Measurements from ENCODE around the gene CAAP1. TPM values are rescaled to one million over a fixed set of nuclear protein-coding genes. Genes with fewer than 3 reads are reported as not detected.

The CAAP1 gene
- polyA plus RNA-seq, 3 donors: 4.0 to 9.1 (median 8.7) TPM

- H4K20me1 ChIP-seq (ENCODE audit: insufficient read depth, low read length): no peaks in the 10 kb centered on the region
- Mint-ChIP-seq H3K27me3 (ENCODE audit: low read depth in 3 of 3) (peaks cover 0 to 3% (median 2%) of the 10 kb centered on the region in 3 donors), H3K4me1 (peaks cover 24% of the 10 kb centered on the region), H3K9me3 (peaks cover 7 to 16% (median 12%) of the 10 kb centered on the region in 7 donors), H3K27ac (peak overlapping the region; percentile 92 to 99 (median 98)), H3K36me3 (no peaks in the 10 kb centered on the region), H3K4me3 (peak overlapping the region; percentile 99 to 100)
- H2AFZ ChIP-seq (ENCODE audit: insufficient read depth, low read depth, low read length, poor library complexity, severe bottlenecking): peak overlapping the region; percentile 88
- H3K4me3 ChIP-seq (replicated peaks in 1 of 3; ENCODE audit: low read depth in 2 of 3, low read length in 3 of 3): peak overlapping the region; percentile 82 to 90 (median 87)
- H3K9me3 ChIP-seq (replicated peaks in 1 of 2; ENCODE audit: control insufficient read depth in 1 of 2, insufficient read depth in 1 of 2, low read length in 2 of 2): peaks cover 4 to 13% of the 10 kb centered on the region in 2 donors
- peak overlapping the region; percentile 81 for H3K4me2 ChIP-seq (replicated peaks; ENCODE audit: extremely low read depth, low read length, poor library complexity, severe bottlenecking)
- H3K4me1 ChIP-seq (ENCODE audit: control insufficient read depth in 1 of 2, insufficient read depth in 2 of 2, low read length in 2 of 2): peaks cover 9 to 17% of the 10 kb centered on the region in 2 donors
- WGBS (ENCODE audit: insufficient coverage): 39% methylated on average over 3 of the region's 7 CpGs
- intact Hi-C loops (cut with micrococcal nuclease): loop anchor here (5.0 kb wide), 1 partner anchor 54 kb away; the partner anchor contains the start of gene PLAA (in 2 of the 2)
- DNase-seq: no peak
- peaks cover 39% of the 10 kb centered on the region for H3K79me2 ChIP-seq (ENCODE audit: insufficient read depth, low read length)
- no peaks in the 10 kb centered on the region for H3K36me3 ChIP-seq (replicated peaks in 1 of 2; ENCODE audit: control insufficient read depth in 1 of 2, insufficient read depth in 2 of 2, low read length in 2 of 2)
- TF ChIP-seq CTCF (IDR thresholded peaks at IDR 0.05): no peak
- H3K9ac ChIP-seq (ENCODE audit: insufficient read depth, low read length, poor library complexity, severe bottlenecking): peak overlapping the region; percentile 94
- H3K27me3 ChIP-seq (ENCODE audit: control insufficient read depth in 2 of 2, insufficient read depth in 2 of 2, low read length in 2 of 2): no peaks in the 10 kb centered on the region
- H3K27ac ChIP-seq (ENCODE audit: low read depth in 1 of 2, low read length in 2 of 2): peak overlapping the region; percentile 83 to 91
Measured at GRCh38 chr9:26893030-26893676, 551 bp upstream of the CAAP1 start.

- Histone ChIP-seq H2AFZ (ENCODE audit: insufficient read depth, low read depth, low read length, poor library complexity, severe bottlenecking) (peak overlapping the region; percentile 88), H3K9ac (ENCODE audit: insufficient read depth, low read length, poor library complexity, severe bottlenecking) (peak overlapping the region; percentile 94), H3K27ac (ENCODE audit: low read depth in 1 of 2, low read length in 2 of 2) (peak overlapping the region; percentile 83 to 91), H3K9me3 (replicated peaks in 1 of 2; ENCODE audit: control insufficient read depth in 1 of 2, insufficient read depth in 1 of 2, low read length in 2 of 2) (peaks cover 4 to 13% of the 10 kb centered on the region in 2 donors), H3K4me3 (replicated peaks in 1 of 3; ENCODE audit: low read depth in 2 of 3, low read length in 3 of 3) (peak overlapping the region; percentile 82 to 90 (median 87)), H3K79me2 (ENCODE audit: insufficient read depth, low read length) (peaks cover 53% of the 10 kb centered on the region), H3K4me2 (replicated peaks; ENCODE audit: extremely low read depth, low read length, poor library complexity, severe bottlenecking) (peak overlapping the region; percentile 81), H3K27me3 (ENCODE audit: control insufficient read depth in 2 of 2, insufficient read depth in 2 of 2, low read length in 2 of 2) (no peaks in the 10 kb centered on the region), H4K20me1 (ENCODE audit: insufficient read depth, low read length) (no peaks in the 10 kb centered on the region), H3K36me3 (replicated peaks in 1 of 2; ENCODE audit: control insufficient read depth in 1 of 2, insufficient read depth in 2 of 2, low read length in 2 of 2) (peaks cover 2 to 7% of the 10 kb centered on the region in 2 donors), H3K4me1 (ENCODE audit: control insufficient read depth in 1 of 2, insufficient read depth in 2 of 2, low read length in 2 of 2) (peaks cover 9 to 17% of the 10 kb centered on the region in 2 donors)
- peak overlapping the region; percentile 99 to 100 for H3K4me3 Mint-ChIP-seq
- H3K36me3 Mint-ChIP-seq: peaks cover 3 to 4% of the 10 kb centered on the region in 2 donors
- peak in 1 of 3 donors; percentile 3 for DNase-seq
- H3K9me3 Mint-ChIP-seq: peaks cover 7 to 16% (median 12%) of the 10 kb centered on the region in 7 donors
- no peak for TF ChIP-seq CTCF (IDR thresholded peaks at IDR 0.05)
- peak overlapping the region; percentile 92 to 99 (median 98) for H3K27ac Mint-ChIP-seq
- H3K27me3 Mint-ChIP-seq (ENCODE audit: low read depth in 3 of 3): peaks cover 0 to 3% (median under 1%) of the 10 kb centered on the region in 3 donors
- intact Hi-C loops (cut with micrococcal nuclease): loop anchor here (5.0 kb wide), 1 partner anchor 56 kb away; the partner anchor contains the start of gene PLAA (in 2 of the 2)
- 6% methylated on average over 3 of the region's 14 CpGs for WGBS (ENCODE audit: insufficient coverage)
- H3K4me1 Mint-ChIP-seq: peaks cover 24% of the 10 kb centered on the region
Measured at GRCh38 chr9:26891726-26892125, 876 bp downstream of the CAAP1 start.
